Fibroblast of skin of right biceps (primary cell): Measurements from ENCODE around the gene RSRP1.
A peak's percentile ranks its signal among the peaks of the same experiment; 100 is the strongest.
"Not testable (repeated sequence)": the region's sequence is repeated elsewhere in the genome, so short reads cannot be mapped to it uniquely, and the experiment has no call there.

Experiments
- DNase-seq: peaks from one replicate; pipeline ENCODE4 v3.0.0-alpha.2; 2013

RSRP1 gene, protein sequence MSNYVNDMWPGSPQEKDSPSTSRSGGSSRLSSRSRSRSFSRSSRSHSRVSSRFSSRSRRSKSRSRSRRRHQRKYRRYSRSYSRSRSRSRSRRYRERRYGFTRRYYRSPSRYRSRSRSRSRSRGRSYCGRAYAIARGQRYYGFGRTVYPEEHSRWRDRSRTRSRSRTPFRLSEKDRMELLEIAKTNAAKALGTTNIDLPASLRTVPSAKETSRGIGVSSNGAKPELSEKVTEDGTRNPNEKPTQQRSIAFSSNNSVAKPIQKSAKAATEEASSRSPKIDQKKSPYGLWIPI

DNA sequence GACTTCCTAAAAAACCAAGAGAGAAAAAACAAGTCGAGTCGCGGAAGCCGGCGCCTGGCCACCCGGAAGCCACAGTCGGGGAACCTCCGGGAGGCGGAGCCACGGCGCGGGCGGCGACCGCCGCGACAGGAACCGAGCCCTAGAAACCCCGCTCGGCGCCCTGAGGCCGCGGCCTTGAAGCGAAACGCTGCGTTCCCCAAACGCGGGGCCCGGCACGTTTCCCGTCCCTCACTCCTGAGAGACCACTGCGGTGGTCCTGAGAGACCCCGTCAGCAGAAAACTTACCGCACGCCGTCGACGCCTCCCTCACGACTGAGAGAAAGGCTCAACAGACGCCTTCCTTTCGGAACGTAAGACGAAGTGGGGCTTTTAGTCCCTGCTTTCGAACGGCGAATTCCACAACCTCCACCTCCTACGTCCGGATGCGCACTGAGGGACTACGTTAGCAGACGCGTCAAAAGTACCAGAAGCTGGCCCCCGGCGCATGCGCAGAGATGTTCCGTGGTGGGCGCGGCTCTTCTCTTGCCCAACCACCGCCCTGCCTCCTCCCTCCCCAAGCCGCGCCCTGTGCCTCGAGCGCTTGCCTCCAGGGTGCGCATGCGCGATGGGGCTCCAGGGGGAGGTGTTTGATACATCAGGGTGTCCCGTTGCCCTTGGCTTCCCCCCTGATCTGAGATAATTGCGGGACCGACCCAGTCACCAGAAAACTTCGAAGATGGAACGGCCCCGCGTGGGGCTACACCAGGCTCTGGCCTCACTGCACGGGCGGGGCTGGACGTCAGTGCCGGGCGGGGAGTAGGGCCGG is at the start of gene RSRP1:
Gene RSRP1 (minus strand): TSS at position 431 of the 805 bp plus-strand sequence. CDS start 491 bp downstream, outside the sequence.
- peak; percentile 99 for DNase-seq

DNA sequence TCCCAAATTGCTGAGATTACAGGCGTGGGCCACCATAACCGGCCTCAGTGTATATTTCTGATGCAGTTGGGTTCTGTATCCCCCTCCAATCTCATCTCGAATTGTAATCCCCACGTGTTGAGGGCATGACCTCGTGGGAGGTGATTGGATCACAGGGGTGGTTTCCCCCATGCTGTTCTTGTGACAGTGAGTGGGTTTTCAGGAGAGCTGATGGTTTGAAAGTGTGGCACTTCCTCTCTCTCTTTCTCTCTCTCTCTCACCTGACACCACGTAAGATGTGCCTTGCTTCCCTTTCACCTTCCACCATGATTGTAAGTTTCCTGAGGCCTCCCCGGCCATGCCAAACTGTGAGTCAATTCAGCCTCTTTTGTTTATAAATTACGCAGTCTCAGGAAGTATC is 49.2 kb upstream of the RSRP1 start:
- not testable (repeated sequence) for DNase-seq

- not testable (repeated sequence) for DNase-seq
Observed at GRCh38 chr1:25294889-25295826, 47.9 kb upstream of the RSRP1 start.

- DNase-seq: not testable (repeated sequence)
Observed at GRCh38 chr1:25293426-25293825, 46.2 kb upstream of the RSRP1 start.

DNA sequence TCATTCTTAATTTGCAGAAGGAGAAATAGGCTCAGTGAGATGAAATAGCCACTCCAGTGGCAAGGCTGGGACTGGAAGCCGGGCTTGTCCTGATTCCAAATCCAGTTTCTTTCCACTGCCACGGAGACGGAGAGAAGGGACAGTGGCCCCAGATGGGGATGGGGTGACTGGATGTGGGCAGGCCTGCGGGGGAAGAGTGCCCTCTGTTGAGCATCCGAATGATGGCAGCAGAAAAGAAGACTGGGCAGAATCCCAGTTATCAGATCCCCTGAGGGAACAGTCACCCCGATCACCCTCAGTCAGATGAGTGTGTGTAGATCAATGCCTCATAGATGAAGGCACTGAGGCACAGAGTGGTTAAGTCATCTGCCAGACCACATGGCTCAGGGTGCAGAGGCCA is 42.8 kb upstream of the RSRP1 start:
- DNase-seq: not testable (repeated sequence)

- DNase-seq: not testable (repeated sequence)
Observed at GRCh38 chr1:25288573-25289101, 41.4 kb upstream of the RSRP1 start.

- DNase-seq: not testable (repeated sequence)
Observed at GRCh38 chr1:25287164-25287563, 39.9 kb upstream of the RSRP1 start.

GRCh38 chr1:25285862-25286261 is 38.6 kb upstream of the RSRP1 start:
- DNase-seq: not testable (repeated sequence)

GRCh38 chr1:25279693-25280111 is 32.4 kb upstream of the RSRP1 start:
- DNase-seq: not testable (repeated sequence)

DNA sequence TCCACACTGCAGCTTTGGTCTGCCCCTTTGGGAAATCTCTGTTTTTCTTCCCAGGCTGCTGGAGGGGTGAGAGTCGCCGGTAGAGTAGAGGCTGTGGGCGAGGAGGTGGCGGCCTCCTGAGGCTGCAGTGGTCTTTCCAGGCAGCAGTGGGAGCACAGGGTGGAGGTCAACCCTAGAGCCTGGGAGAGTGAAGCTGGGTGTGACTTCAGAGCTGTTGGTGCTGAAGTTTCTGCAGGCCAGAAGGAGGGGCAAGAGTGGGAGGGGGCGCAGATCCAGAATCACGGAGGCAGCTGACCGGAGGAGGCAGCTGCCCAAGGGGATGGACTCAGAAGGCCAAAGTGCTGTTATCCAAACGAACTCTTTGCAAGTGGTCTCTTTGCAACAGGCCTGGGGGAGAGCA is 31.5 kb upstream of the RSRP1 start:
- not testable (repeated sequence) for DNase-seq

DNA sequence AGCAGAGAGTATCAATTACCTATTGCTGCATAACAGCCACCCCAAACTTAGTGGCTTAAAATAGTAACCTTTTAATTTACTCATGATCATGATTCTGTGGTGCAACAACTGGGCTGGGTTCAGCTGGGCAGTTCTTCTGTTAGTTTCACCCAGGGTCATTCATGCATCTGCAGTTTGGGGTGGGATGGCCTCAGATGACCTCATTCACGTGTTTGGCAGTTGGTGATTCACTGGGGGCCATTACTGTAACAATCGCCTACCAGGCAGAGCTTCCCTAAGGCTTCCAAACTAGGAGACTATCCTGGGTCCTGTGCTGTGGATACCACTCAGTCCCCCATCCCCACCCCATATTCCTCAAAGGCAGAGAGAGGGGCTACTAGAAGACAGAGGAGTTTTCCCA is 31.1 kb upstream of the RSRP1 start:
- not testable (repeated sequence) for DNase-seq

DNA sequence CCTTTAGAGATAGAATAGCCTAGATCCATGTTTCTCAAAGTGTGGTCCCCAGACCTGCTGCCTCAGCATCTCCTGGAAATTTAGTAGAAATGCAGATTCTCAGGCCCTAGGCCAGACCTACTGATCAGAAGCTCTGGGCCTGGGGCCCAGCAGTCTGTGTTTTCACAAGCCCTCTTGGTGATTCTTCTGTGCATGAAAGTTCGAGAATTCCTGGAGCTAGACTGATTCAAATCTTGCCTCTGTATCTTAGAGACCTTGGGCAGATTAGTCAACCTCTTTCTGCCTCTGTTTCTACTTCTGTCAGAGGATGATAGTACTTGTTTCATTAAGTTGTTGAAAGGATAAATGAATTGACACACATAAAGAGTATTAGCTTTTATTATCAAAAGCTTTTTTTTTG is 30.0 kb upstream of the RSRP1 start:
- not testable (repeated sequence) for DNase-seq

DNA sequence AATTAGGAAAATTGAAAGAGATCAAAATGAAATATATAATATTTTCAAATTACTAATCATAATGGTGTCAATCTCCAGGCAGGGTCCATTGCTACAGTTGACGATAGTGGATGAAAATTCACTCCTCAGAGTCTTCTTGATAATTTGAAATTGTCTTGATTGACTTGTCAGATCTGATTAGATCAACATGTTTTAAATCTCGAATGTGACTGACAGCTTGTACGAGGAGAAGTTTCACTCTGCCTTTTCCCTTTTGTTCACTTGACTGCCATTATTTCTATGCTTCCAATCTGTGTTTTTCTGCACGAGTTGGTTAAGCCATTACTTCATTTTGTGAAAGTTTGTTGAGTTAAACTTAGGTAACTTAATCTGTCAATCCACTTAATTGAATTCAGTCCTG is 28.4 kb upstream of the RSRP1 start:
- not testable (repeated sequence) for DNase-seq

DNA sequence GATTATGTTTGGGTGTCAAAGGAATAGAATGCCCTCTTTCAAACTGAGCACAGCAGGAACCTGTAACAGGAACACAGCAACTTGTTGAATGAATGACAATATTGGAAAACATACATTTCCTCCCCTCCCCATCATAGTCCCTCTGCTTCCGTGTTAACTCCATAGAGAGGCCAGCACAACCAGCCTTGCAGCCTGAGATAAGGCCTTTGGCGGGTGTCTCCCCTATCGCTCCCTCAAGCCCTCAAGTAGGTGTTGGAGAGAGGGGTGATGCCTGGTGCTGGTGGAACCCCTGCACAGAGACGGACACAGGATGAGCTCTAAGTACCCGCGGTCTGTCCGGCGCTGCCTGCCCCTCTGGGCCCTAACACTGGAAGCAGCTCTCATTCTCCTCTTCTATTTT is 25.0 kb upstream of the RSRP1 start, which contains the start of gene RHD:
Gene RHD (plus strand): TSS at position 272 of the 400 bp plus-strand sequence. CDS start 39 bp downstream, at position 311.
- DNase-seq: not testable (repeated sequence)

- DNase-seq: not testable (repeated sequence)
Observed at GRCh38 chr1:25268143-25268760, 21.0 kb upstream of the RSRP1 start.

- DNase-seq: peak; percentile 86
Observed at GRCh38 chr1:25267288-25268142, 20.3 kb upstream of the RSRP1 start.

DNA sequence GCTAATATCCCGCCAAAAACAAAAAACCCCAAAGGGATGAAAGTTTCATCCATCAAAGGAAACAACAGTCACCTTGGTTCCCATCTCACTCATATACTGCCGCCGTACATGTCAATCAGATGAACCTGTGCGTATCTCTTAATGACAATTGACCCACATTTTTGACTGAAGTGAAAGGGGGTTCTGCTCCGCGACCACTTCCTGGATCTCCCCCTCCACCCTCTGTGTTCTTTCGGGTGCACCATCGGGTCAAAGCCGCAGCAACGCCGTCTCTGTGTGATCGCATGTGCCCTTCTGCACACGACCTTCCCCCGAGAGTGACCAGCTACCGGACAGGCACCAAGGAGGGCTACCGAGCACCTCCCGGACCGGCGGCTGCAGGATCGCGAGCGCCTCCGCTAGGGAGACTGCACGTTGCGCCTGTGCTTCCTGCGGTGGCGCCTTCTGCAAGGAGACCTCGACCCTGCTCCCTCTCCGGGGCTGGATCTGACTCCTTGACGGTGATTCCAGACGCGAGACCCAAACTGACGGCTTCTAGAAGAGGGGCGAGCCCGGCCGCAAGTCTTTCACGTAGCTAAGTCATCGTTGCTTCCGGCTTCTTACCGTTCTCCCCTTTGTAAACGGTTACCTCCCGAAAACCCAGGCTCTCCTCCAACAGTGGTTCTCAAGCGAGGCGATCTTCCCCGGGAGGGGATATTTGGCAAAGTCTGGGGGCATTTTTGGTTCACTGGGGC is 19.5 kb upstream of the RSRP1 start:
- not testable (repeated sequence) for DNase-seq

DNA sequence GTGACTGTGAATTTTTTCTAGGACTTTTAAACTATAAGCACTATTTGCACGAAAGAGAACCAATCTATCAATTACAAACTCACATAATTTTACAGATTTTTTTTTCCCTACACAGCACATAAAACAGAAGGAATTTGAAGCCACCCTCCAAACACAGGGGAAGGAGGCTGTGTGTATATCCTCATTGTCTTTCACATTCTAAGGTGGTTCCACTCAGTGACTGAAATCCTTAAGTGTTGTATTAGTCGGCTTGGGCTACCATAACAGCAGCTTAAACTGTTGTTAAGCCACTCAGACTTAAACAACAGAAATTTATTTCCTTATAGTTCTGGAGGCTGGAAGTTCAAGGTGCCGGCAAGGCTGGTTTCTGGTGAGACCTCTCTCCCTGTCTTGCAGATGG is 13.1 kb upstream of the RSRP1 start:
- DNase-seq: not testable (repeated sequence)

DNA sequence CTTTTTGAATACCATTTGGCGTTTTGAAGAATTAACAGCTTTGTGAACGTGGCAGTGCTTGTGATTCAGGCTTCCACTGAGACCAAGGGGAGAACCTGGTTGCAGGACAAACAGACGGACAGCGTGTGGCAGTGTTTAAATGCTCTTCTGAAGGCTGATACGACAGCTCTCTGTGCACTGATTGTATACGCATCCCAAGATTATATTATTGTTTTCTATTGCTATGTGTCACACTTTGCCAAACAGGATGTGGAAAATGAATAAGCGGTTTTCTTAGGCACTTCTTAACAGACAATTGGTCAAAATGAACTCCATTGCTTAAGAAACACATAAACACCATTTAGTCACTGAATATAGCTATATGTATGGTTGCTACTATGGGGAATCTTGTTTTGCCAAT is 12.6 kb upstream of the RSRP1 start:
- peak; percentile 50 for DNase-seq

DNA sequence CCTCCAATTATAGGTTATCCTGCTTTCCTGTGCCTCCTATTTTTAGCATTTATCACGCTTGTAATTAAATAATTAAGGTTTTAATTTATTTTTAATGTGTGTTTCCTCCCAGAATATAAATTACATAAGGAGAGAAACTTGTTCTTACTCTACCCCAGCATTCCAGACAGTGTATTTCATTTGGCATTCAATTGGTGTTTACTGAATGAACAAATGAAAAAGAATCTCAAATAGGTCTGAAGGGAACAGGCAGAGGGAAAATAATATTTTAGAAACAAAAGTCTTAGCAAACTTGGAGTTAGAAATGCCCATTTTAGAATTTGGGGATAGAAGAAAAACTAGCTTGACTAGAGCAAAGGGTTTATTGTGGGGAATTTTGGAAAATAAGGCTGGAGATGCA is 9.9 kb upstream of the RSRP1 start:
- DNase-seq: peak; percentile 31
